Left lung (tissue), 10 donors: ENCODE results near the gene SMC3. TPM values are rescaled to one million over a fixed set of nuclear protein-coding genes. Genes with fewer than 3 reads are reported as not detected.

Experiments
- ATAC-seq: fragments of 200-7000 bp; cut with Tn5 transposase; one replicate; pipeline ENCODE4 v1.9.1; 2020; ENCODE audit warnings: moderate library complexity
- DNase-seq, 4 donors: peaks; one replicate each; pipeline ENCODE4 v3.0.0-alpha.2; 2013 to 2020
- H3K27ac ChIP-seq, 2 donors: fragments of 200-600 bp; sonication (generic) in 1 of 2; one replicate each; pipeline versions ENCODE4 v1.5.0 to v1.8.0; 2020 to 2021
- H3K27me3 ChIP-seq, 2 donors: fragments of 200-600 bp; sonication (generic) in 1 of 2; one replicate each; pipeline versions ENCODE4 v1.5.0 to v1.8.0; 2020 to 2021
- H3K36me3 ChIP-seq, 2 donors: fragments of 200-600 bp; sonication (generic) in 1 of 2; one replicate each; pipeline versions ENCODE4 v1.5.0 to v1.8.0; 2020 to 2021
- H3K4me1 ChIP-seq, 2 donors: fragments of 200-600 bp; one replicate each; pipeline ENCODE4 v1.8.0; 2021
- H3K4me3 ChIP-seq, 2 donors: fragments of 200-600 bp; sonication (generic) in 1 of 2; one replicate each; pipeline versions ENCODE4 v1.5.0 to v1.8.0; 2020 to 2021; ENCODE audit warnings: mild to moderate bottlenecking in 1 of 2
- H3K9me3 ChIP-seq, 2 donors: fragments of 200-600 bp; sonication (generic) in 1 of 2; one replicate each; pipeline versions ENCODE4 v1.5.0 to v1.8.0; 2020 to 2021
- CTCF ChIP-seq, 2 donors: fragments of 200-600 bp; sonication (generic) in 1 of 2; IDR thresholded peaks; one replicate each; pipeline versions ENCODE4 v1.5.0 to v1.8.0; 2021; ENCODE audit warnings: antibody characterized with exemption in 2 of 2
- intact Hi-C, 2 donors: fragments of 100-400 bp; cut with DNase I; formaldehyde crosslinking; loops; one replicate each; pipeline versions ENCODE4 v1.11.2 to v1.14.2; 2022
- polyA plus RNA-seq, 6 donors: library from polyadenylated mRNA; unstranded; fragments of 120-200 nt; gene quantifications; one replicate each; pipeline ENCODE4 v1.2.1, GENCODE V29; 2013; ENCODE audit not compliant: insufficient read length in 6 of 6
- total RNA-seq, 2 donors: library from RNA; stranded (reverse); fragmentation: NEBNext Ultra II Directional; extraction: Animal tissue kit (Norgen Biotek cat#: 25700); gene quantifications; one replicate each; pipeline ENCODE4 v1.2.1, GENCODE V29; 2021
- donor health status: DM: no; HTN: yes; CAD: no.
- donor health status: DM: no; HTN: no; CAD: no.

The SMC3 gene
- total and polyA plus RNA-seq, 8 donors: 26.6 to 94.4 (median 77.6) TPM

- ATAC-seq: peak; percentile 23
- DNase-seq: peak in 2 of 4 donors; percentile 32 to 76
- Histone ChIP-seq H3K4me3 (peak within 1 kb of the TSS; percentile 30 to 37), H3K27ac (no peak within 1 kb of the TSS), H3K27me3 (peaks cover 90 to 99% of the 10 kb centered on the region in 2 donors), H3K9me3 (no peaks in the 10 kb centered on the region), H3K36me3 (no peaks in the 10 kb centered on the region), H3K4me1 (peaks cover 3 to 21% of the 10 kb centered on the region in 2 donors)
- no peak for TF ChIP-seq CTCF (IDR thresholded peaks at IDR 0.05)
- intact Hi-C loops: no loop called here
These were observed 76.4 kb downstream of the SMC3 start, which contains the start of gene RBM20 for GRCh38 chr10:110643653-110644597. RBM20 (plus strand) TSS chr10:110644336; CDS start chr10:110644455, 119 bp downstream.

DNA sequence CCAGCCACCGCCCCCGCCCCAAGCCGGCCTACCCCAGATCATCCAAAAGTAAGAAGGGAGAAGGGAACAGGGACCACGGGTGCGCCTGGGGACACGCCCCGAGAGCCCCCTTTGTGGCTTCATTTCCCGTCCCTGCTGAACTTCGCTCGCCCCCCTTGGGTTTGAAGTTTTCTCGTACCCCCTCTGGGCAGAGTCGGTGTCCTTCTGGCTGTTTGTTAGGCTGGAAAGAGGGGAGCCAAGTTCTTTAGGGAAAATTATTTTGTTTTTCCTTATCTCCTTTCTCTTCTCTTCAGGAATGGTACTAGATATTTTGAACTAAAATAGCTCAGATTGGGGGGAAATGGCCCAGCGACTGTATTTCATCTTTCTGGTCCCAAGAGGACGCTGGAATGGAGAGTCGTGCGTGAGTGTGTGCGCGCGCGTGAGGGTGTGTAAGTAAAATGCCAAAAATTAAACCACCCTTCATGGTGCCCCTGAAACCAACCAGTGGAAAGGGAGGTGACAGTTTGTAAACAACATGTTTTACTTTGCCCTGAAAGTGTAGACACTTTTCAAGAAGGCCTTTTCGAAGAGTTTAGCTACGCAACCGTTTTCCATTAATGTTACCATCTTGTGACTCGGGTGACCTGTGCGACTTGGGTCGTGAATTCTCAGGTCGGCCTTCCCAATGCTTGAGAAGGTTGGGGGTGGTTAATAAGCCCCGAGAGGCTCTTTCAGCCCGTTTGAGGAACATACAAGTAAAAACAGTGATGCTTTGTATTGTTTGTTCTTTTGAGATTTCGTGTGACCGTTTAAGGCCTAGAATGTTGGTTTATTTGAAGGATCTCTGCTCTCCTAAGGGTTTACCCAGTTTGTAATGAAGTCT is 77.3 kb downstream of the SMC3 start:
- peaks cover 3 to 21% of the 10 kb centered on the region in 2 donors for H3K4me1 ChIP-seq
- H3K27ac ChIP-seq: no peak overlapping the region
- H3K27me3 ChIP-seq: peaks cover 87 to 100% of the 10 kb centered on the region in 2 donors
- DNase-seq: no peak
- ATAC-seq: no peak
- intact Hi-C loops: no loop called here
- H3K36me3 ChIP-seq: no peaks in the 10 kb centered on the region
- no peak for TF ChIP-seq CTCF (IDR thresholded peaks at IDR 0.05)
- no peaks in the 10 kb centered on the region for H3K9me3 ChIP-seq
- peak overlapping the region; percentile 30 to 37 for H3K4me3 ChIP-seq

GRCh38 chr10:110646417-110647135 is 79.1 kb downstream of the SMC3 start:
- Histone ChIP-seq H3K4me3 (no peak overlapping the region), H3K9me3 (no peaks in the 10 kb centered on the region), H3K27ac (no peak overlapping the region), H3K36me3 (no peaks in the 10 kb centered on the region), H3K27me3 (peaks cover 77 to 94% of the 10 kb centered on the region in 2 donors), H3K4me1 (peaks cover 3 to 21% of the 10 kb centered on the region in 2 donors)
- no peak for DNase-seq
- intact Hi-C loops: no loop called here
- no peak for ATAC-seq
- TF ChIP-seq CTCF (IDR thresholded peaks at IDR 0.05): no peak

DNA sequence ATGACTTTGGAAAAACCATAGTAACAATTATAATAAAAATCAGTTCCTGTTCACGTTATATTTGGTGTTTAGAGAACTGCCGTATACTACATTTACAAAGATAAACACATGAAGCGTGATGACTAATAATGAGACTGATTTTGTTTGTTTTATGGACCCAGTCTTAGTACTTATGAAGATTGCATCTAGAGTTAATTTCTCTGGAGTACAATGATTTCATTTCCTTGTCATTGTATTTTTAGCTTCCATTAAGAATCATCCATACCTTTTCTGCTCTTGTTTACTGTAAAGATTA is 79.6 kb downstream of the SMC3 start:
- no peak for ATAC-seq
- Histone ChIP-seq H3K9me3 (no peaks in the 10 kb centered on the region), H3K4me1 (peaks cover 3 to 21% of the 10 kb centered on the region in 2 donors), H3K36me3 (no peaks in the 10 kb centered on the region), H3K27ac (no peak overlapping the region), H3K4me3 (no peak overlapping the region), H3K27me3 (peaks cover 77 to 91% of the 10 kb centered on the region in 2 donors)
- no peak for DNase-seq
- intact Hi-C loops: no loop called here
- no peak for TF ChIP-seq CTCF (IDR thresholded peaks at IDR 0.05)
